ENCODE results near the gene ADGRB3. TPM values are rescaled to one million over a fixed set of nuclear protein-coding genes. Genes with fewer than 3 reads are reported as not detected.

The ADGRB3 gene
- polyA plus RNA-seq, 1 of the 3 experiments (the other 2 are of a cell fraction) = 0.12 TPM

DNA sequence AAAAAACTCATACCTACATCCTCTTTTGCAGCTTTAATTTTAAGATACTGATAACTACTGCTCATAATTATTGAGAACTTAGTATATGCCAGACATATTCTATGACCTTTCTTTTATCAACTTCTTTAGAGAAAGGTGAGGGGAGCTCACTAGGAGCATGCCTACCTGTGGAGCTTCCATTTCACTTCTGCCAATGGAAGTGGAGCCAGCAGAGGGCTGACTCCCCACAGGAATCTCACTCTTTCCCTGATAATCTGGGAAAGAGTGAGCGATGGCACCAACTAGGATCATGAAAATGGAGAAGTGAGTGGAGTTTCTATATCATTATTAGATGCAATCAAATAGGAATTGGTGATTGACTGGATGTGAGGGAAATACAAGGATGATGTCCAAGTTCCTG lies 676.8 kb downstream of the ADGRB3 start:
- Histone ChIP-seq H3K36me3 (replicated peaks in 1 of 2; ENCODE audit: control insufficient read depth in 1 of 2, insufficient read depth in 2 of 2, low read length in 1 of 2) (no peaks in the 10 kb centered on the region), H3K27ac (ENCODE audit: low read depth in 2 of 2, low read length in 1 of 2) (no peak overlapping the region), H3K9ac (no peak overlapping the region), H3K9me2 (no peaks in the 10 kb centered on the region), H2AFZ (ENCODE audit: low read depth) (no peak overlapping the region), H3K4me2 (no peak overlapping the region), H3K27me3 (ENCODE audit: insufficient read depth) (no peaks in the 10 kb centered on the region), H3K4me3 (ENCODE audit: low read depth in 2 of 2, low read length in 1 of 2) (no peak overlapping the region), H3K9me3 (no peaks in the 10 kb centered on the region), H4K20me1 (ENCODE audit: insufficient read depth) (no peaks in the 10 kb centered on the region), H3F3A (replicated peaks; ENCODE audit: insufficient read depth) (no peaks in the 10 kb centered on the region), H3K79me2 (ENCODE audit: insufficient read depth) (no peaks in the 10 kb centered on the region), H3K4me1 (ENCODE audit: control insufficient read depth in 1 of 2, insufficient read depth in 2 of 2, low read depth in 1 of 2, low read length in 1 of 2) (no peaks in the 10 kb centered on the region)
- no peak for TF ChIP-seq TAF1 (IDR thresholded peaks at IDR 0.05; ENCODE audit: borderline replicate concordance, low read depth, low read length)
- no peak for TF ChIP-seq GABPA (IDR thresholded peaks at IDR 0.05; ENCODE audit: low read depth)
- no peak for TF ChIP-seq NFIC (IDR thresholded peaks at IDR 0.05; ENCODE audit: borderline replicate concordance)
- TF ChIP-seq TCF12 (IDR thresholded peaks at IDR 0.05) = no peak
- no peak for TF ChIP-seq ELF1 (IDR thresholded peaks at IDR 0.05)
- TF ChIP-seq EP300 (IDR thresholded peaks at IDR 0.05; ENCODE audit: borderline replicate concordance in 1 of 2, low read depth in 1 of 2, low read length in 1 of 2) = no peak
- TF ChIP-seq FOXM1 (IDR thresholded peaks at IDR 0.05; ENCODE audit: low read depth) = no peak
- no peak for TF ChIP-seq RAD21 (IDR thresholded peaks at IDR 0.05; ENCODE audit: low read length)
- no peak for TF ChIP-seq MXI1 (IDR thresholded peaks at IDR 0.05; ENCODE audit: low read depth, low read length)
- no peak for TF ChIP-seq EZH2phosphoT487 (IDR thresholded peaks at IDR 0.05; ENCODE audit: borderline replicate concordance, low read depth)
- TF ChIP-seq, protein P1, sequence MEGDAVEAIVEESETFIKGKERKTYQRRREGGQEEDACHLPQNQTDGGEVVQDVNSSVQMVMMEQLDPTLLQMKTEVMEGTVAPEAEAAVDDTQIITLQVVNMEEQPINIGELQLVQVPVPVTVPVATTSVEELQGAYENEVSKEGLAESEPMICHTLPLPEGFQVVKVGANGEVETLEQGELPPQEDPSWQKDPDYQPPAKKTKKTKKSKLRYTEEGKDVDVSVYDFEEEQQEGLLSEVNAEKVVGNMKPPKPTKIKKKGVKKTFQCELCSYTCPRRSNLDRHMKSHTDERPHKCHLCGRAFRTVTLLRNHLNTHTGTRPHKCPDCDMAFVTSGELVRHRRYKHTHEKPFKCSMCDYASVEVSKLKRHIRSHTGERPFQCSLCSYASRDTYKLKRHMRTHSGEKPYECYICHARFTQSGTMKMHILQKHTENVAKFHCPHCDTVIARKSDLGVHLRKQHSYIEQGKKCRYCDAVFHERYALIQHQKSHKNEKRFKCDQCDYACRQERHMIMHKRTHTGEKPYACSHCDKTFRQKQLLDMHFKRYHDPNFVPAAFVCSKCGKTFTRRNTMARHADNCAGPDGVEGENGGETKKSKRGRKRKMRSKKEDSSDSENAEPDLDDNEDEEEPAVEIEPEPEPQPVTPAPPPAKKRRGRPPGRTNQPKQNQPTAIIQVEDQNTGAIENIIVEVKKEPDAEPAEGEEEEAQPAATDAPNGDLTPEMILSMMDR (IDR thresholded peaks at IDR 0.05) = no peak
- no peak for TF ChIP-seq RXRA (IDR thresholded peaks at IDR 0.05; ENCODE audit: borderline replicate concordance, low read depth)
- TF ChIP-seq, protein P2, sequence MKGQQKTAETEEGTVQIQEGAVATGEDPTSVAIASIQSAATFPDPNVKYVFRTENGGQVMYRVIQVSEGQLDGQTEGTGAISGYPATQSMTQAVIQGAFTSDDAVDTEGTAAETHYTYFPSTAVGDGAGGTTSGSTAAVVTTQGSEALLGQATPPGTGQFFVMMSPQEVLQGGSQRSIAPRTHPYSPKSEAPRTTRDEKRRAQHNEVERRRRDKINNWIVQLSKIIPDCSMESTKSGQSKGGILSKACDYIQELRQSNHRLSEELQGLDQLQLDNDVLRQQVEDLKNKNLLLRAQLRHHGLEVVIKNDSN (IDR thresholded peaks at IDR 0.05; ENCODE audit: borderline replicate concordance, low read depth) = no peak
- TF ChIP-seq RFX5 (IDR thresholded peaks at IDR 0.05; ENCODE audit: low read length) = no peak
- no peak for TF ChIP-seq JUND (IDR thresholded peaks at IDR 0.05)
- TF ChIP-seq FOSL2 (IDR thresholded peaks at IDR 0.05; ENCODE audit: borderline replicate concordance, low read depth) = no peak
- TF ChIP-seq, protein P3, sequence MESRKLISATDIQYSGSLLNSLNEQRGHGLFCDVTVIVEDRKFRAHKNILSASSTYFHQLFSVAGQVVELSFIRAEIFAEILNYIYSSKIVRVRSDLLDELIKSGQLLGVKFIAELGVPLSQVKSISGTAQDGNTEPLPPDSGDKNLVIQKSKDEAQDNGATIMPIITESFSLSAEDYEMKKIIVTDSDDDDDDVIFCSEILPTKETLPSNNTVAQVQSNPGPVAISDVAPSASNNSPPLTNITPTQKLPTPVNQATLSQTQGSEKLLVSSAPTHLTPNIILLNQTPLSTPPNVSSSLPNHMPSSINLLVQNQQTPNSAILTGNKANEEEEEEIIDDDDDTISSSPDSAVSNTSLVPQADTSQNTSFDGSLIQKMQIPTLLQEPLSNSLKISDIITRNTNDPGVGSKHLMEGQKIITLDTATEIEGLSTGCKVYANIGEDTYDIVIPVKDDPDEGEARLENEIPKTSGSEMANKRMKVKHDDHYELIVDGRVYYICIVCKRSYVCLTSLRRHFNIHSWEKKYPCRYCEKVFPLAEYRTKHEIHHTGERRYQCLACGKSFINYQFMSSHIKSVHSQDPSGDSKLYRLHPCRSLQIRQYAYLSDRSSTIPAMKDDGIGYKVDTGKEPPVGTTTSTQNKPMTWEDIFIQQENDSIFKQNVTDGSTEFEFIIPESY (IDR thresholded peaks at IDR 0.05; ENCODE audit: borderline replicate concordance, low read depth) = no peak
- no peak for TF ChIP-seq SMC3 (IDR thresholded peaks at IDR 0.05; ENCODE audit: low read depth, low read length)
- WGBS (ENCODE audit: low lambda C conversion rate) = 46% methylated on average over 1 of the region's 1 CpG
- no peak for DNase-seq
- ChIA-PET POLR2A (no interaction called here), CTCF (interaction anchor here (1.3 kb wide), 1 partner anchor 66 kb away, joined by 3 read pairs; no protein-coding TSS in a partner anchor)
